WTC11 (cell line): ENCODE measurements around the gene TMEM114.

Experiments
- ATF2 ChIP-seq: sonication (generic); formaldehyde crosslinking; IDR thresholded peaks from 2 replicates; pipeline ENCODE4 v1.8.1; 2022; ENCODE audit warnings: low read depth, missing genetic modification reagents, borderline replicate concordance
- ESRRA ChIP-seq: sonication (generic); formaldehyde crosslinking; IDR thresholded peaks from 2 replicates; pipeline ENCODE4 v1.8.1; 2022; ENCODE audit warnings: mild to moderate bottlenecking, missing genetic modification reagents, borderline replicate concordance
- IRF2 ChIP-seq: sonication (generic); formaldehyde crosslinking; IDR thresholded peaks from 2 replicates; pipeline ENCODE4 v1.8.0; 2022; ENCODE audit warnings: low read depth, missing genetic modification reagents, borderline replicate concordance
- MXD4 ChIP-seq: fragments of 250-450 bp; sonication (Bioruptor Pico); IDR thresholded peaks from 2 replicates; pipeline ENCODE4 v1.8.0; 2021; ENCODE audit warnings: mild to moderate bottlenecking, moderate library complexity, borderline replicate concordance
- MYBL2 ChIP-seq: sonication (generic); formaldehyde crosslinking; IDR thresholded peaks from 2 replicates; pipeline ENCODE4 v1.8.1; 2023; ENCODE audit warnings: mild to moderate bottlenecking, moderate library complexity, missing genetic modification reagents
- NR2C2 ChIP-seq: sonication (generic); formaldehyde crosslinking; IDR thresholded peaks from 2 replicates; pipeline ENCODE4 v1.8.0; 2022; ENCODE audit warnings: mild to moderate bottlenecking, missing genetic modification reagents
- SP1 ChIP-seq: sonication (generic); formaldehyde crosslinking; conservative IDR thresholded peaks from 2 replicates; pipeline ENCODE4 v1.8.1; 2022; ENCODE audit warnings: missing genetic modification reagents
- ZNF263 ChIP-seq: sonication (generic); formaldehyde crosslinking; IDR thresholded peaks from 2 replicates; pipeline ENCODE4 v1.8.1; 2022; ENCODE audit warnings: low read depth, mild to moderate bottlenecking, moderate library complexity, missing genetic modification reagents
- ZNF416 ChIP-seq: fragments of 250-450 bp; sonication (Bioruptor Pico); IDR thresholded peaks from 2 replicates; pipeline ENCODE4 v1.9.0; 2021; ENCODE audit warnings: mild to moderate bottlenecking, inconsistent platforms
- TF ChIP-seq, protein P1 (sequence below): sonication (generic); formaldehyde crosslinking; IDR thresholded peaks from 2 replicates; pipeline ENCODE4 v1.8.0; 2022; ENCODE audit warnings: mild to moderate bottlenecking, missing genetic modification reagents
- TF ChIP-seq, protein P2 (sequence below): fragments of 200-600 bp; IDR thresholded peaks from 2 replicates; pipeline ENCODE4 v1.8.0; 2022; ENCODE audit warnings: antibody characterized with exemption
- TF ChIP-seq, protein P3 (sequence below): sonication (generic); formaldehyde crosslinking; IDR thresholded peaks from 2 replicates; pipeline ENCODE4 v1.8.1; 2023; ENCODE audit warnings: mild to moderate bottlenecking, missing genetic modification reagents, borderline replicate concordance

DNA sequence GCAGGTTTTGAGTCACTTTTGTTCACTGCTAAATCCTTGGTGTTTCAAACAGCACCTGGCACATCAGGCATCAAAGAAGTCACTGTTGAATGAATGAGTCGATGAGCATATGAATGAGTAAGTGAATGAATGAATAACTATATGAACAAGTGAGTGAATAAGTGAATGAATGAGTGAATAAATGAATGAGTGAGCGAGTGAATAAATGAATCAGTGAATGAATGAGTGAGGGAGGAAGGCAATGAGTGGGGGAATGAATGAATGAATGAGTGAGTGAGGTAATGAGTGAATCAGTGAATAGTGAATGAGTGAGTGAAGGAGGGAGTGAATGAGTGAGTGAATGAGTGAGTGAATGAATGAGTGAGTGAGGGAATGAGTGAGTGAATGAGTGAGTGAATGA, 28.8 kb downstream of the TMEM114 start:
- TF ChIP-seq, protein P1, sequence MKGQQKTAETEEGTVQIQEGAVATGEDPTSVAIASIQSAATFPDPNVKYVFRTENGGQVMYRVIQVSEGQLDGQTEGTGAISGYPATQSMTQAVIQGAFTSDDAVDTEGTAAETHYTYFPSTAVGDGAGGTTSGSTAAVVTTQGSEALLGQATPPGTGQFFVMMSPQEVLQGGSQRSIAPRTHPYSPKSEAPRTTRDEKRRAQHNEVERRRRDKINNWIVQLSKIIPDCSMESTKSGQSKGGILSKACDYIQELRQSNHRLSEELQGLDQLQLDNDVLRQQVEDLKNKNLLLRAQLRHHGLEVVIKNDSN (CRISPR knock-in tag): no peak
- no peak for TF ChIP-seq MXD4
- TF ChIP-seq, protein P2, sequence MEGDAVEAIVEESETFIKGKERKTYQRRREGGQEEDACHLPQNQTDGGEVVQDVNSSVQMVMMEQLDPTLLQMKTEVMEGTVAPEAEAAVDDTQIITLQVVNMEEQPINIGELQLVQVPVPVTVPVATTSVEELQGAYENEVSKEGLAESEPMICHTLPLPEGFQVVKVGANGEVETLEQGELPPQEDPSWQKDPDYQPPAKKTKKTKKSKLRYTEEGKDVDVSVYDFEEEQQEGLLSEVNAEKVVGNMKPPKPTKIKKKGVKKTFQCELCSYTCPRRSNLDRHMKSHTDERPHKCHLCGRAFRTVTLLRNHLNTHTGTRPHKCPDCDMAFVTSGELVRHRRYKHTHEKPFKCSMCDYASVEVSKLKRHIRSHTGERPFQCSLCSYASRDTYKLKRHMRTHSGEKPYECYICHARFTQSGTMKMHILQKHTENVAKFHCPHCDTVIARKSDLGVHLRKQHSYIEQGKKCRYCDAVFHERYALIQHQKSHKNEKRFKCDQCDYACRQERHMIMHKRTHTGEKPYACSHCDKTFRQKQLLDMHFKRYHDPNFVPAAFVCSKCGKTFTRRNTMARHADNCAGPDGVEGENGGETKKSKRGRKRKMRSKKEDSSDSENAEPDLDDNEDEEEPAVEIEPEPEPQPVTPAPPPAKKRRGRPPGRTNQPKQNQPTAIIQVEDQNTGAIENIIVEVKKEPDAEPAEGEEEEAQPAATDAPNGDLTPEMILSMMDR: no peak
- TF ChIP-seq MYBL2 (CRISPR knock-in tag): no peak
- TF ChIP-seq SP1 (CRISPR knock-in tag): no peak
- TF ChIP-seq ZNF416 (CRISPR knock-in tag): no peak
- TF ChIP-seq ESRRA (CRISPR knock-in tag): no peak
- TF ChIP-seq, protein P3, sequence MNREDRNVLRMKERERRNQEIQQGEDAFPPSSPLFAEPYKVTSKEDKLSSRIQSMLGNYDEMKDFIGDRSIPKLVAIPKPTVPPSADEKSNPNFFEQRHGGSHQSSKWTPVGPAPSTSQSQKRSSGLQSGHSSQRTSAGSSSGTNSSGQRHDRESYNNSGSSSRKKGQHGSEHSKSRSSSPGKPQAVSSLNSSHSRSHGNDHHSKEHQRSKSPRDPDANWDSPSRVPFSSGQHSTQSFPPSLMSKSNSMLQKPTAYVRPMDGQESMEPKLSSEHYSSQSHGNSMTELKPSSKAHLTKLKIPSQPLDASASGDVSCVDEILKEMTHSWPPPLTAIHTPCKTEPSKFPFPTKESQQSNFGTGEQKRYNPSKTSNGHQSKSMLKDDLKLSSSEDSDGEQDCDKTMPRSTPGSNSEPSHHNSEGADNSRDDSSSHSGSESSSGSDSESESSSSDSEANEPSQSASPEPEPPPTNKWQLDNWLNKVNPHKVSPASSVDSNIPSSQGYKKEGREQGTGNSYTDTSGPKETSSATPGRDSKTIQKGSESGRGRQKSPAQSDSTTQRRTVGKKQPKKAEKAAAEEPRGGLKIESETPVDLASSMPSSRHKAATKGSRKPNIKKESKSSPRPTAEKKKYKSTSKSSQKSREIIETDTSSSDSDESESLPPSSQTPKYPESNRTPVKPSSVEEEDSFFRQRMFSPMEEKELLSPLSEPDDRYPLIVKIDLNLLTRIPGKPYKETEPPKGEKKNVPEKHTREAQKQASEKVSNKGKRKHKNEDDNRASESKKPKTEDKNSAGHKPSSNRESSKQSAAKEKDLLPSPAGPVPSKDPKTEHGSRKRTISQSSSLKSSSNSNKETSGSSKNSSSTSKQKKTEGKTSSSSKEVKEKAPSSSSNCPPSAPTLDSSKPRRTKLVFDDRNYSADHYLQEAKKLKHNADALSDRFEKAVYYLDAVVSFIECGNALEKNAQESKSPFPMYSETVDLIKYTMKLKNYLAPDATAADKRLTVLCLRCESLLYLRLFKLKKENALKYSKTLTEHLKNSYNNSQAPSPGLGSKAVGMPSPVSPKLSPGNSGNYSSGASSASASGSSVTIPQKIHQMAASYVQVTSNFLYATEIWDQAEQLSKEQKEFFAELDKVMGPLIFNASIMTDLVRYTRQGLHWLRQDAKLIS (CRISPR knock-in tag): no peak
- TF ChIP-seq IRF2 (CRISPR knock-in tag): no peak
- TF ChIP-seq ZNF263 (CRISPR knock-in tag): no peak
- TF ChIP-seq ATF2 (CRISPR knock-in tag): no peak
- no peak for TF ChIP-seq NR2C2 (CRISPR knock-in tag)
